Natural killer cell (primary cell): ENCODE data around the gene SSNA1. TPM values are rescaled to one million over a fixed set of nuclear protein-coding genes. Genes with fewer than 3 reads are reported as not detected.

ENCODE experiments used
- ATAC-seq, 3 donors: fragments of 150-1000 bp in 2 of 3; fragments of 200-7000 bp in 1 of 3; cut with Tn5 transposase; 1 replicate in 1 of 3; 2 replicates in 2 of 3; pipeline ENCODE4 v1.10.0; 2021; ENCODE audit warnings: mild to moderate bottlenecking in 2 of 3, moderate library complexity in 2 of 3
- DNase-seq, 2 donors: peaks; one replicate each; pipeline versions ENCODE4 v3.0.0 to v3.0.0-alpha.2; 2013 to 2021; ENCODE audit warnings: mixed read lengths in 1 of 2
- H3K27ac ChIP-seq: one replicate; pipeline ENCODE4 v1.5.1; 2013; ENCODE audit warnings: mild to moderate bottlenecking, low read length
- H3K27me3 ChIP-seq: one replicate; pipeline ENCODE4 v1.6.1; 2013; ENCODE audit warnings: low read length; ENCODE audit not compliant: control insufficient read depth, insufficient read depth
- H3K36me3 ChIP-seq: one replicate; pipeline ENCODE4 v1.6.1; 2013; ENCODE audit warnings: low read length; ENCODE audit not compliant: control insufficient read depth, insufficient read depth
- H3K4me1 ChIP-seq: one replicate; pipeline ENCODE4 v1.6.1; 2013; ENCODE audit warnings: low read length; ENCODE audit not compliant: control insufficient read depth, insufficient read depth
- H3K4me3 ChIP-seq: one replicate; pipeline ENCODE4 v1.5.1; 2013; ENCODE audit warnings: low read length
- H3K9me3 ChIP-seq: one replicate; pipeline ENCODE4 v1.6.1; 2013; ENCODE audit warnings: low read length; ENCODE audit not compliant: control insufficient read depth, insufficient read depth
- H3K27ac Mint-ChIP-seq, 2 donors: one replicate each; pipeline ENCODE4 v1.8.0; 2022; ENCODE audit warnings: mild to moderate bottlenecking in 2 of 2, mixed read lengths in 2 of 2, moderate library complexity in 1 of 2
- H3K27me3 Mint-ChIP-seq, 2 donors: one replicate each; pipeline ENCODE4 v1.8.0; 2022; ENCODE audit warnings: low read depth in 2 of 2, mixed read lengths in 2 of 2
- H3K36me3 Mint-ChIP-seq: one replicate; pipeline ENCODE4 v1.8.0; 2022; ENCODE audit warnings: mixed read lengths
- H3K4me1 Mint-ChIP-seq, 2 donors: one replicate each; pipeline ENCODE4 v1.8.0; 2022; ENCODE audit warnings: mixed read lengths in 2 of 2
- H3K4me3 Mint-ChIP-seq: one replicate; pipeline ENCODE4 v1.8.0; 2022; ENCODE audit warnings: mild to moderate bottlenecking, moderate library complexity, mixed read lengths
- H3K9me3 Mint-ChIP-seq, 2 donors: one replicate each; pipeline ENCODE4 v1.8.0; 2022; ENCODE audit warnings: mixed read lengths in 2 of 2
- WGBS: methylation state at CpG from one replicate; pipeline ENCODE4 v1.1.7; 2013; ENCODE audit warnings: missing lambda C conversion rate; ENCODE audit not compliant: insufficient coverage; 5-methylcytosine and 5-hydroxymethylcytosine counted together
- intact Hi-C: fragments of 100-400 bp; cut with micrococcal nuclease; formaldehyde crosslinking; loops from one replicate; pipeline ENCODE4 v1.14.2; 2022
- total RNA-seq, 4 donors: library from RNA; stranded (reverse); fragments of 120-200 nt in 1 of 4; gene quantifications; one replicate each; pipeline versions ENCODE4 v1.2.3 to v1.2.4, GENCODE V29; 2013 to 2022
- TF ChIP-seq, protein P1 (sequence below): fragments of 200-600 bp; IDR thresholded peaks from one replicate; pipeline ENCODE4 v1.8.0; 2022; ENCODE audit warnings: antibody characterized with exemption

The SSNA1 gene
- total RNA-seq, 3 donors from 2014 or later (not counting 1 experiment from before 2014, with no cell fraction given), result 45.1 to 53.5 (median 52.2) TPM

DNA sequence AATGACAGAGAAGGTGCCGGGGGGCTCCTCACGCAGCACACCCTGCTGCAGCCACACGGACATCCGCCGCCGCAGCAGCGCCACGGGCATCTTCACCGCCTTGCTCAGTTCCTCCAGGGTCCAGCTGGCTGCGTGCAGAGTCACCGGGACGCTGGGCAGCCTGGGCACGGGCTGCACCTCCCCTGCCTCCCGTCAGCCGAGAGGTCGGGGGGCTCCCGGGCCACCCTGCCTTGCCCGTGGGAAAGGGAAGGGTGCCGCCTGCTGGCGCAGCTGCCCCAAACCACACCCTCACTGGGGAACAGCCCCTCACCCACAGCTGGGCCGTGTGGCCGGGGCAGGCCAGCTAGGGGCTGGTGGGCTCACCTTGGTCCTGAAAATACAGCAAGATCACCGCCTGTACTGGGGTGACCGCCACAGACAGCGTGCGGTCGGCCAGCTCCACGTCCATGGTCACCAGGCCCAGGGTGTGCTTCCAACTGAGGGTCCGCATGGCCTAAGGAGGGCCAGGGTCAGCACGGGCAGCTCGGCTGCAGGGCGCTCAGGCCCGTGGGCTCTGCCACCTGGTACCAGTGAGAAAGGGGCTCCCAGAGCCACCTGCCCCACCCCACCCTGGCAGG lies 13.0 kb upstream of the SSNA1 start:
- no peak overlapping the region for H3K27ac ChIP-seq
- peaks cover 24% of the 10 kb centered on the region for H3K36me3 ChIP-seq
- no peaks in the 10 kb centered on the region for H3K9me3 Mint-ChIP-seq
- H3K27me3 ChIP-seq, result peaks cover 15% of the 10 kb centered on the region
- intact Hi-C loops, result no loop called here
- no peaks in the 10 kb centered on the region for H3K4me1 Mint-ChIP-seq
- peaks cover 0 to 2% of the 10 kb centered on the region in 2 donors for H3K27me3 Mint-ChIP-seq
- no peak overlapping the region for H3K27ac Mint-ChIP-seq
- H3K36me3 Mint-ChIP-seq, result no peaks in the 10 kb centered on the region
- no peak overlapping the region for H3K4me3 ChIP-seq
- H3K4me3 Mint-ChIP-seq, result no peak overlapping the region
- peak in 1 of 3 donors; percentile 6 for ATAC-seq
- TF ChIP-seq, protein P1, sequence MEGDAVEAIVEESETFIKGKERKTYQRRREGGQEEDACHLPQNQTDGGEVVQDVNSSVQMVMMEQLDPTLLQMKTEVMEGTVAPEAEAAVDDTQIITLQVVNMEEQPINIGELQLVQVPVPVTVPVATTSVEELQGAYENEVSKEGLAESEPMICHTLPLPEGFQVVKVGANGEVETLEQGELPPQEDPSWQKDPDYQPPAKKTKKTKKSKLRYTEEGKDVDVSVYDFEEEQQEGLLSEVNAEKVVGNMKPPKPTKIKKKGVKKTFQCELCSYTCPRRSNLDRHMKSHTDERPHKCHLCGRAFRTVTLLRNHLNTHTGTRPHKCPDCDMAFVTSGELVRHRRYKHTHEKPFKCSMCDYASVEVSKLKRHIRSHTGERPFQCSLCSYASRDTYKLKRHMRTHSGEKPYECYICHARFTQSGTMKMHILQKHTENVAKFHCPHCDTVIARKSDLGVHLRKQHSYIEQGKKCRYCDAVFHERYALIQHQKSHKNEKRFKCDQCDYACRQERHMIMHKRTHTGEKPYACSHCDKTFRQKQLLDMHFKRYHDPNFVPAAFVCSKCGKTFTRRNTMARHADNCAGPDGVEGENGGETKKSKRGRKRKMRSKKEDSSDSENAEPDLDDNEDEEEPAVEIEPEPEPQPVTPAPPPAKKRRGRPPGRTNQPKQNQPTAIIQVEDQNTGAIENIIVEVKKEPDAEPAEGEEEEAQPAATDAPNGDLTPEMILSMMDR, result no peak
- no peaks in the 10 kb centered on the region for H3K9me3 ChIP-seq
- DNase-seq, result peak in 1 of 2 donors; percentile 40
- WGBS, result 68% methylated on average over 33 of the region's 33 CpGs
- peaks cover 4% of the 10 kb centered on the region for H3K4me1 ChIP-seq

DNA sequence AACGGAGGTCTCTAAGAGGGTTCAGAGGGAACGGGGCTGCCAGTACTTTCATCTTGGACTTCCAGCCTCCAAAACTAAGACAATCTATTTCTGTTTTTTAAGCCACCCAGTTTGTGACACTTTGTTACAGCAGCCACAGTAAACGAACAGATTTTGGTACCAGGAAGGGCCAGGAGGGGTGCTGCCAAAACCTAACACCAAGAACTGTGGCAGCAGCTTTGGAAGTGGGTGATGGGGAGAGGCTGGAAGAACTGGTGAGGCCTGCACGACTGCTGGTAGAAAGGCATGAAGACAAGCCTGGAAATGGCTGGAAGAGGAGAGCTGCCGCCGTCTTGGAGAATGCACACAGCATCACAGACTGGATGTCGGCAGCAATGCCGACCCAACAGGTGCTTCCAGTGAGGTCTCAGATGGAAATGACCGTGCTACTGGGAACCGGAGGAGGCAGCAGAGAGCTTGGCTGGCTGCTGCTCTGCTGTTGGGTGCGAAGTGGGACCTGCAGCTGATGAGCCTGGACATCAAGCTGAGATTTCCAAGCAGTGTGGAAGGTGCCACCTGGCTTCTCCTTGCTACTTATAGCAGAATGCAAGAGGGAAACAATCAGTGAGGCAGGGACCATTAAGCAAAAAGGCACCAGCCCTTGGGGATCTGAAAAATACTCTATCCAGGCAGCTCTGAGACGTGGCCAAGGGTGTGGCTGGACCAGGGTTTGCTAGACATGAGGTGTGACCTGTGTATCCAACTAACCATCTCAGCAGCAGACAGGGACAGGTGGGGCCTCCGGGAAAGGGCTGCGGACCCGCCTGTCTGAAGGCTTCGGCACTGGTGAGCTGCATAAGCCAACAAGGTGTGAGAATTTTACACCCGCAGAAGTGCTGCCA lies 11.9 kb upstream of the SSNA1 start:
- no peaks in the 10 kb centered on the region for H3K9me3 Mint-ChIP-seq
- H3K9me3 ChIP-seq, result no peaks in the 10 kb centered on the region
- H3K27me3 Mint-ChIP-seq, result no peaks in the 10 kb centered on the region

DNA sequence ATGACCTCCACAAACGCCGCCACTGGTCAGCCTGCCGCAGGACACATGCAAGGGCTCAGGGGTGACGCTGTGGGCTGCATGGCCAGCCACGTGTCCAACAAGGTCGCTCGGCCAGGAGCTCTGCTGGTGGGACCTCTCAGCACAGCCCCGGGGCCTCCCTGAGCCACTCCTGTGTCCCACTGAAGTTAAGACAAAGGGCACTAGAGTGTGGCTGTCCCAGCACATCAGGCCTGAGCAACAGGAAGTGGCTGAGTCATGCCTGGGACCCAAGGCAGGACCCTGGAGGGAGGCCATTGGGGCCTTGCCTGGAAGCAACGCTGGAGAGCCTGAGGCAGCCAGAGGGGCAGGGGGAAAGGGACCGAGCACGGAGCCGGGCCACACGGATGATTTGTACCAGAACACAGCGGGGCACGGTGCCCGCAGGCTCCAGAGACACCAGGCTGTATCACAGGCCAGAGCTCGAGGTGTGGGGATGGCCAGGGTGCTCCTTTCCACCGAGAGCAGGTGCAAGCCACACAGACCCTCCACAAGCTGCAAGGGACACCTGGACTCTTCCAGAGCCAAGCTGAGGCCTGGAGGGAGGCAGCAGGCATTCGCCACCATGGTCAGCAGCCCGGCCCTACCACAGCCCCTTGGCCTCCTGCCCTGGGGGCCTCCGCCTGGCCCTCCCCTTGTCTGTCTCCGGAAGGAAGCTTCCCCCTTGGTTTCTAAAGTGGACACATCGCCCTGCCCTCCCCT lies 10.1 kb upstream of the SSNA1 start:
- intact Hi-C loops, result no loop called here
- no peaks in the 10 kb centered on the region for H3K9me3 Mint-ChIP-seq
- Histone ChIP-seq H3K9me3 (no peaks in the 10 kb centered on the region), H3K27ac (no peak overlapping the region), H3K27me3 (no peaks in the 10 kb centered on the region), H3K4me3 (no peak overlapping the region), H3K36me3 (peaks cover 44% of the 10 kb centered on the region), H3K4me1 (peaks cover 4% of the 10 kb centered on the region)
- WGBS, result 96% methylated on average over 23 of the region's 23 CpGs
- TF ChIP-seq, protein P1, result no peak
- H3K27ac Mint-ChIP-seq, result no peak overlapping the region
- H3K36me3 Mint-ChIP-seq, result no peaks in the 10 kb centered on the region
- no peak overlapping the region for H3K4me3 Mint-ChIP-seq
- H3K4me1 Mint-ChIP-seq, result no peaks in the 10 kb centered on the region
- DNase-seq (no peak), ATAC-seq (no peak)
- H3K27me3 Mint-ChIP-seq, result no peaks in the 10 kb centered on the region

More for the DNA sequence above, 11.9 kb upstream of the SSNA1 start:
- H3K4me1 ChIP-seq, result peaks cover 4% of the 10 kb centered on the region
- peaks cover 30% of the 10 kb centered on the region for H3K36me3 ChIP-seq
- no peak overlapping the region for H3K4me3 Mint-ChIP-seq
- no peak overlapping the region for H3K27ac ChIP-seq
- H3K4me1 Mint-ChIP-seq, result no peaks in the 10 kb centered on the region
- DNase-seq (peak in 1 of 2 donors; percentile 57), ATAC-seq (peak in 2 of 3 donors; percentile 51 to 68)
- H3K4me3 ChIP-seq, result no peak overlapping the region
- H3K27ac Mint-ChIP-seq, result no peak overlapping the region
- intact Hi-C loops, result no loop called here
- peaks cover 4% of the 10 kb centered on the region for H3K27me3 ChIP-seq
- H3K36me3 Mint-ChIP-seq, result no peaks in the 10 kb centered on the region
- WGBS, result 69% methylated on average over 17 of the region's 17 CpGs
- TF ChIP-seq, protein P1, result peak; percentile 21
